Raji (cell line): Measurements from ENCODE around the gene ANKRD44.

ENCODE experiments used
- POLR2A ChIP-seq: IDR thresholded peaks from 2 replicates; pipeline ENCODE4 v1.6.1; 2011; ENCODE audit warnings: low read depth, low read length, control low read depth; ENCODE audit not compliant: insufficient read depth

ANKRD44 gene

DNA sequence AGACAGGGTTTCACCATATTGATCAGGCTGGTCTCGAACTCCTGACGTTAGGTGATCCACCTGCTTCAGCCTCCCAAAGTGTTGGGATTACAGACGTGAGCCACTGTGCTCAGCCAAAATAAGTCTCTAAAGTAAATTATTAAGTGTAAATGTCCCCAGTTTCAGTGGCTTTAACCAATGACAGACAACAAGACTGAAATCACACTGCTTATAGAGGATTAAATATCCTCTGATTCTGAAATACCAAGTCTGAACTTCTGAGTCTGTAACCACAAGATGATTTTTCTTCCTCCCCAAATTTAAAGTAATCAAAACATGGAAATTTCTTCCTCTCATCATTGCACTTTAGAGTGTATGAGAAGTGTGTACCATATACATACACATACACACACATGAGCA is 16.5 kb upstream of the ANKRD44 start:
- TF ChIP-seq POLR2A, result no peak

DNA sequence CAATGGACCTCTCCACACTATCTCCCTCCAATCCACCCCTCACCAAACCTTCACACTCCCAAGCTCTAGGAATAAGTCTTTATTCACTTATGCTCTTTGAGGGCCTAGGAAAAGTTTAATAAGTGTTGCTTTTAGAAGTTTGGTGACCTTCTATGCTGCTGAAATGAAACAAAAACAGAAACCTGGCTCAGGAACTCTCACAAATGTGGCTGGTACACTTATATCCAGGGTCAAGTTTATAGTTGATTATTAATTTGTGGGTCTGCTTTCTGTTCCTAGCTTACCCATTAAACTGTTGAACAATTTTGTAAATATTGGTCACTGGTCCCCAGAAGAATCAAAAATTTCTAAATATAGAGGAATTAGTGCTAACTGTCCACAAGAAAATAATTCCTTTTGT is 14.2 kb upstream of the ANKRD44 start:
- no peak for TF ChIP-seq POLR2A

DNA sequence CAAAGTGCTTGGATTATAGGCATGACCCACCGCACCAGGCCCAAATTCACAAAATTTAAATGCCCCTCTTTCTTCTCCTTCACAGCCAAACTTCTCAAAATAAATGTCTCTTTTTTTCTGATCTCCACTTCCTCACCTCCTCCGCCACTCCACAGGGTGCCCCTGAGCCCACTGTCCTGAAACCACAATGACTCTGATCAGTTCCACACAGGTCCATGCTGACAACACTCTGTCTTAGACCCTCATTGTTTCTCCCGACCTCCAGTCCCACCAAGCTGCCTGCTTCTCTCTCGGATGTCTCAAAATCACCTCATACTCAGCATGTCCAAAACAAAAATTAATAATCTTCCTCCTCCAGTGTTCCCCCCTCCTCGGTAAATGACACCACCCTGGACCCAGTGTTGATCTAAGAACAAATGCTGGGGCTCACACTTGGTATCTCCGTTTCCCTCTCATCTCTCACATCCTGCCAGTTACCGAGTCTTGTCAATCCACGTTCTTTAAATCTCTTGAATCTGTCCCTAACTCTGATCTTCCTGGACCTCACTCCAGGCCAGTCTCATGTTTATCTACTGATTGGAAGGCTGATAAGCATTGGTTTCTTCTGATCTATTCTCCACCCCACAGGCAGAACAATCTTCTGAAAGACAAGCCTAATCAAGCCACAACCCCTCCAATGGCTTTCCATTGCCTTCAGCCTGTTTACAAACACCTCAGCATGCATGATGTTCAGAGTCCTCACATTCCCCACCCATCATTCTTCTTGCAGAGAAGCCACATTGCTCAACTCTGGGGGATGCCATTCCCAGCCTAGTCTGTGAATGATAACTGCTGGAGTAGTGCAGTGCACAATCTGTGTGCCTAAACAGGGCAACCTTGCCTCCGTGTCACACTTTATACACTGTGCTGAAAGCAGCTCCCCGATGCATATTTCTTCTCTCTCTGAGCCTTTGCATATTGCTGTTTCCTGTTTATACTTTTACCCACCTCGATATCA is 12.4 kb upstream of the ANKRD44 start:
- peak; percentile 51 for TF ChIP-seq POLR2A

DNA sequence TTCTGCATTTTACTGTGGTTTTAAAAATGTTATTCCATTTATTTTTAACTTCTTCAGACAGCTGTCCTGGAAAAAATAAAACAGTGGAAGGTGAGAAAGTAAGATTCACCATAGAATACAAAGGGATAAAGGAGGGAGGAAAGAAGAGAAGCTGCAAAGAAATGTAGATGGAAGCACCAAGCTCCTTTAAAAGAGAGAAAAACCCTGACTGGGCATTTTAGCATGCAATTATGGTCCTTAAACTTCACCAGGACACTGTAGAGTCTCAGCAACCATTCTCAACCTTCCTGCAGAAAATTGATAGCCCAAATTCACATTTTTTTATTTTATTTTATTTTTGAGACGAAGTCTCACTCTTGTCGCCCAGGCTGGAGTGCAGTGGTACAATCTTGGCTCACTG is 11.6 kb upstream of the ANKRD44 start:
- no peak for TF ChIP-seq POLR2A

DNA sequence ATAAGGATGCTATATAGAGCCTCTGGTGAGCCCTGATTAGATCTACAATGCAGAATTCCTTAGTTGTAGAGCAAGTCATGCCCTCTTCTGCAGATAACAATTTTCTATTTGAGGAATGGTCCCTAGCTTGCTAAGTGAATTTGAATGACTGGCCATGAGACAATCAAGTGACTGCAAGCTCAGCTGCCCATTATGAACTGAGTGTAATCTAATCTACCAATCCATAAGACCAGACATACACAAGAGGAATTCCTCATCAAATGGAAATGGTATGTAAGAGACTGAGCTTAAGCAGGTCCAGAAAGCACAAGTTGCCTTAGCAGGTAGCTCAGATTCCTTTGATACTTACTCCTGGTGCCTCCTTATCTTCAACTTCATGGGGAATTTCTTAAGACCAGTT is 4.8 kb upstream of the ANKRD44 start:
- TF ChIP-seq POLR2A, result no peak

GRCh38 chr2:197312186-197312585 is 1.6 kb upstream of the ANKRD44 start:
- no peak for TF ChIP-seq POLR2A

- TF ChIP-seq POLR2A, result no peak
Observed at GRCh38 chr2:197311421-197312033, 947 bp upstream of the ANKRD44 start.

- no peak; the same call in 1 of the 2 replicates for TF ChIP-seq POLR2A
Observed at GRCh38 chr2:197310987-197311420, 424 bp upstream of the ANKRD44 start.

DNA sequence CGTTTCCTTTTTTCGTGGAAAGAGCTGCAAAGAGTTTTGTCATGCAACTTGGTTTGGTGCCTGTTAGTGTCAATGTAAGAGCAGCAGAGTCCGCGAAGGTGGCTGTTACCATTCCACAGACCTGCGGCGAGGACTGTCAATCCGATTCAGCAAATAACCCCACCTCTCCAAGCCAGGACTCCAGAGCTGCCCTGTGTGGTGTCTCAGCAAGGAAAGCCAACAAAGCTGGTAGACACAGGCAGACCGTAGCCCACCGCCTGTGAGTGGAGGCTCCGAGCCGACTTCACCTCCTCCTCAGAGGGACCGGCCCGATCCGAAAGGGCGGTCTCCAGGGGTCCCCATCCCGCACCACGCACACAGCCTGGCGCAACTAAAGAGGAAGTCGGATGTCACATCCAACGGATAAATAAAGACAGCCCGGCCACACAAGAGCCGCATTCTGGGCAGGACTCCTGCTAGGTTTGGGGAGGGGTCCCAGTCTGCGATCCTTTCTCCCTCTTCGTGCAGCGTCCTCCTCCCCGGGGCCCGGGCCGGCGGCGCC is 819 bp downstream of the ANKRD44 start:
- no peak for TF ChIP-seq POLR2A

- no peak for TF ChIP-seq POLR2A
Observed at GRCh38 chr2:197308996-197309690, 1.4 kb downstream of the ANKRD44 start.

DNA sequence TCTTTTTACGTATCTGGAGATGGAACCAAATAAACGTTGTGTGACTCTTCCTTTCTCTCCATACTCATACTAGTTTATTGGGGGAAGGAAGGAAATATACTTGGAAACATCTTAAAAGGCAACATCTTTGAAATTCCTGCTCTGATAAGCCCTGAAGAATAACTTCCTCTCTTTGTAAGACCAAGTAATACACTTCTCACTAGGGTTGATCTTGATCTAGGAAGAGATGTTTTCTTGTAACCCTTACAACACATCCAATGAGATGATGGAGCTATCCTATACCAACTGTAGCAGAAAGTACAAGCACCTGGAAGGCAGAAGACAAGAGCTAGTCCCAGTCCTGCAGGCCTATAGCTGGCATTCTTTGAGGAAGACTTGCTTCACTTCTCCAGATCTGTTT is 2.0 kb downstream of the ANKRD44 start:
- TF ChIP-seq POLR2A, result no peak

DNA sequence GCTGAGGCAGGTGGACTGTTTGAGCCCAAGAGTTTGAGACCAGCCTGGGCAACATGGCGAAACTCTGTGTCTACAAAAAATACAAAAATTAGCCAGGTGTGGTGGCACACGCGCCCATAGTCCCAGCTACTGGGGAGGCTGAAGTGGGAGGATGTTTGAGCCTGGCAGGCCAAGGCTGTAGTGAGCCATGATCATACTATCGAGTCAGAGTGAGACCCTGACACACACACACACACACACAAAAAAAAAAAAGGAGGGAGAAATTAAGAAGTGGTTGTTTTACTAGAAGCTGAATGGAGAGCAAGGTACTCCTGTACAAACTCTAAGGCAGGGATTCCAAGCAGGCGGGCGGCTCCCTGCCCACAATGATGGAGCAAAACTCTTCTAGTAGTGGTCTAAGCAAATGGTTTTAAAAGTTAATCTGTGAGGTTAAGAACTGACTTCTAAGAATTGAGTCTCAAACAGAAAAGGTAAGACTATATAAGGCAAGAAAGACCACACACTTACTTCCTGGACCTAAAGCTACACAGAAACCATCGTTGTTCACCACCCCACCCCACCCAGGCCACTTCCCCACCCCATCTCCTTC is 2.6 kb downstream of the ANKRD44 start:
- no peak for TF ChIP-seq POLR2A

- TF ChIP-seq POLR2A, result no peak
Observed at GRCh38 chr2:197307236-197307932, 3.2 kb downstream of the ANKRD44 start.

DNA sequence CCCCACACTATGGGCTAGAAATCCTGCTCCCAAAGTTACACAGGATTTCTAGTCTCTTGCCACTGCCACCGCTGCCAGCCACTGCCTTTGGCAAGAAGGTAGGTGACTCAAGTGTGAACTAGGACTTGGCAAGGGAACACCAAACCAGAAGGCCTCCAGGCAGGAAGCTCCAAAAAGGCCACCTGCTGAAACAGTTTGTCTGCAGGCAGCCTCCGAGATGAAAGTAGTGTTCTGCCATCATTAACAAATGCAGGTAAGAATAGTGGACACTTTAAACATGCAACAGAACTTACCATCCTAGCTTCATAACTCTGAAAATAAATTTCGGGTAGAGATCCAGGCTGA is 3.9 kb downstream of the ANKRD44 start:
- TF ChIP-seq POLR2A, result no peak
